Subcutaneous abdominal adipose tissue (tissue), 5 donors: ENCODE results near the gene NYAP1.

Experiments used
- H3K27ac ChIP-seq: one replicate; pipeline ENCODE4 v1.7.0; 2013; ENCODE audit warnings: low read depth, mild to moderate bottlenecking, inconsistent platforms, low read length, moderate library complexity
- H3K27me3 ChIP-seq, 5 donors: one replicate each; pipeline ENCODE4 v1.7.0; 2013; ENCODE audit warnings: low read length in 5 of 5, inconsistent platforms in 1 of 5; ENCODE audit not compliant: control insufficient read depth in 5 of 5, insufficient read depth in 4 of 5
- H3K36me3 ChIP-seq, 5 donors: one replicate each; pipeline ENCODE4 v1.7.0; 2013; ENCODE audit warnings: low read length in 5 of 5; ENCODE audit not compliant: control insufficient read depth in 5 of 5, insufficient read depth in 5 of 5
- H3K4me1 ChIP-seq, 5 donors: one replicate each; pipeline ENCODE4 v1.7.0; 2013; ENCODE audit warnings: low read length in 5 of 5, mild to moderate bottlenecking in 3 of 5, moderate library complexity in 1 of 5; ENCODE audit not compliant: control insufficient read depth in 5 of 5, insufficient read depth in 5 of 5
- H3K4me3 ChIP-seq, 5 donors: one replicate each; pipeline ENCODE4 v1.7.0; 2013; ENCODE audit warnings: low read length in 5 of 5, low read depth in 1 of 5
- H3K9ac ChIP-seq, 5 donors: one replicate each; pipeline ENCODE4 v1.7.0; 2013; ENCODE audit warnings: low read length in 5 of 5, mild to moderate bottlenecking in 4 of 5, moderate library complexity in 3 of 5
- H3K9me3 ChIP-seq, 5 donors: one replicate each; pipeline ENCODE4 v1.7.0; 2013; ENCODE audit warnings: low read length in 5 of 5; ENCODE audit not compliant: control insufficient read depth in 5 of 5
- donor health status: healthy.
- donor health status: healthy.
- donor health status: healthy.
- donor health status: healthy.
- donor health status: healthy.

NYAP1 gene

DNA sequence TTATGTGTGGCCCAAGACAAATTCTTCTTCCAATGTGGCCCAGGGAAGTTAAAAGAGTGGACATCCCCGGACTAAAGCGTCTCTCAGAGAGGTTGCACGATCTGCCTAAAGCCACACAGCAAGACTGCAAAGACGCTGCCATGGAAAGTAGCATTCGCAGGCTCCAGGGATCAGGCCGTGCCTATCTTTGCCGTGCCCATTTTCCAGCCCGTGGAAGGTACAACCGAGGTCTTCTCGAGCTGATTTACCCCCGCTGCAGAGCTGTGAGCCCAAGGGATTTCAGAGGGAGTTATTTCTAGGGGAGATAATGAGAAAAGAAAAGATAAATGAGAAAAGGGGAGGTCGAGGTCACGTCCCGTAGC, 1.0 kb upstream of the NYAP1 start:
- Histone ChIP-seq H3K9ac (peak overlapping the region in 4 of 5 donors; percentile 30 to 75 (median 62)), H3K9me3 (no peaks in the 10 kb centered on the region), H3K4me1 (peaks cover 2 to 35% (median 20%) of the 10 kb centered on the region in 5 donors), H3K36me3 (no peaks in the 10 kb centered on the region), H3K27ac (no peak overlapping the region), H3K4me3 (peak overlapping the region; percentile 44 to 73 (median 60)), H3K27me3 (no peaks in the 10 kb centered on the region)

DNA sequence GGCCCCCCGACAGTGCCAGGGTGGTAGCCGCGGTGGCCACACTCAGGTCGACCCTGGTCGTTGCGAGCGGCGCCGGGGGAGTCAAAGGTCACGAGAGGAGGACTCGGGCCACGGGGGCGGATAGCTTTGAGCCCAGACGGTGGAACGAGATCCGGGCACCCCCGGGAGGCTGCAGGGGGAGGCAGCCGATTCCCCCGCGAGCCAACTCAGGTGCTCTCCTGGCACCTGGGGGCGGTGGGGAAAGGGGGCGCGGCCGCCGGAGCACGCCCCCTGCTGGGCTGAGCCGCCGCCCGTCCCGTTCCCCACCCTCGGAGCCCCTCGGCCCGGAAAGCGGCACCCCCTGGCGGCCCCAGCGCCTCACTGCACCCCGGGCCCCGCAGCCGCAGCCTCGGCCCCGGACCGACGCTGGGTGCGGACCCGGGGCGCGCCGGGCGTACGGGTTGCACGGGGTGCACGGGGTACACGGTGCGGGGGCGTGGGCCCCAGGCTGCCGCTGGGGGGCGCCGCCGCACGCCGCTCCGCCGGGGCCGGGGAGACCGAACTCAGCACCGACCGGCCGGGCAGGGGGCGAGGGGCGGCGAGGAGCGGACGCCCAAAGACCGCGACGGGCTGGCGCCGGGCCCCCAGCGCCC, 521 bp upstream of the NYAP1 start:
- Histone ChIP-seq H3K9ac (peak overlapping the region in 4 of 5 donors; percentile 30 to 75 (median 62)), H3K27me3 (no peaks in the 10 kb centered on the region), H3K4me3 (peak overlapping the region in 4 of 5 donors; percentile 50 to 73 (median 66)), H3K27ac (no peak overlapping the region), H3K36me3 (no peaks in the 10 kb centered on the region), H3K4me1 (peaks cover 2 to 34% (median 20%) of the 10 kb centered on the region in 5 donors), H3K9me3 (no peaks in the 10 kb centered on the region)

DNA sequence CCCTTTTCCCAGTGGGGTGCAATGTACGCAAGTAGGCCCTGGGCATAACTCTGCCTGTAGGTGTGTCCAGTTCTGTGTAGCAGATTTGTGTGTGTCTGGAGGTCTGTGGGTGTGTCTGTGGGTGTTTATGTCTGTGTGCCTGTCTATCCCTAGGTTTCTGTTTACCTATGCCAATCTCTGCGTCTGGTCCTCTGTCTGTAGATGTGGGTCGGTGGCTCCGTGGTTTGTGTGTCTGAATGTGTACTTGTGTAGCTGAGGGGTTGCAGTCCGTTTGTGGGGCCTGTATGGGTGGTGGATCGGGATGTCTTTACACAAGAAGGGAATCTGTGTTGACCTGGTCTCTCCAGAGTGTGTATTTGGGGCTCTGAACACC, 932 bp downstream of the NYAP1 start:
- Histone ChIP-seq H3K4me1 (peaks cover 2 to 31% (median 14%) of the 10 kb centered on the region in 5 donors), H3K27me3 (no peaks in the 10 kb centered on the region), H3K4me3 (no peak overlapping the region), H3K9ac (peak overlapping the region in 2 of 5 donors; percentile 2 to 4), H3K9me3 (no peaks in the 10 kb centered on the region), H3K27ac (no peak overlapping the region), H3K36me3 (no peaks in the 10 kb centered on the region)

DNA sequence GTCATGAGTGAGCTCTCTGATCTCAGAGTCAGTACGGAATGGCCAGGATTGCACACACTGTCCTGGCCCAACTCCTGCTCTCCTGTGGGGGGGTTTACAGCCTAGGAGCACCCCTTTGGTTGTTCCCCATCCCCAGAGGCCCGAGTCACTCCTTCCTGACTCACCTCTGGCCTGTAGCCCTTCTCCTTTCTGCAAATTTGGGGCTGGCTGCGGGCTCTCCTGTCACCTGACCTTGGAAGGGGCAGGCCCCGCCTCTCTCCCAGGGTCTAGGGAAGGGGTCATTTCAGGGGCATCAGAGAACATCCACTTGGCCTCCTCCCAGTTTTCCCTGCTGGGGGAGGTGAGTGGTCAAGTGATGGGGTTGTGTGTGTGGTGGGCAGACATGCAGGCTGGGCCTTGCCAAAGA, 1.7 kb downstream of the NYAP1 start:
- H3K4me1 ChIP-seq = peaks cover 2 to 29% (median 14%) of the 10 kb centered on the region in 5 donors
- H3K27ac ChIP-seq = no peak overlapping the region
- peak overlapping the region in 1 of 5 donors; percentile 65 for H3K9ac ChIP-seq
- no peaks in the 10 kb centered on the region for H3K27me3 ChIP-seq
- no peaks in the 10 kb centered on the region for H3K36me3 ChIP-seq
- H3K9me3 ChIP-seq = no peaks in the 10 kb centered on the region
- H3K4me3 ChIP-seq = no peak overlapping the region

DNA sequence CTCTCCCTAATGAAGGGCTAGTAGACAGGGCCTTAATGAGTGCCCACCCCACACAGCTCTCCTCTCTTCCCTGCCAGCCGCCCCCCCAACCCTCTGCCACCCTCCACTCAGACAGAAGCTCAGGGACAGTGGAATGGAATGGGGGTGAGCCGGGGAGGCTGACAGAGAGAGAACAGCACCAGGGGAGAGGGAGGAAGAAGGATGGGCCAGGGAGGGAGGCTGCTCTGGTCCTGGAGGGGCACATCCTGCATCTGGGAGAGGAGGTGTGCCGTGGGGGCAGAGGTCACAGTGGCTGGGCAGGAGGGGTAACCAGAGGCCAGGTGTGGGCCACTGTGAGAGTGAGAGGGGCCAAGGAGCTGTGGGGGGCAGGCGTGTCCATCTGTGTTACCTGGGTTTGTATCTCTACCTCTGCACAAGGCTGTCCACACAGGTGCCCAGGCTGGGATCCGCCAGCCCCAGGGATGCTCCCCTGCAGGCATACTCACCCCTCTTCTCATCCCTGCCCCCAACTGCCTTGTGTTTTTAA, 2.4 kb downstream of the NYAP1 start:
- no peaks in the 10 kb centered on the region for H3K36me3 ChIP-seq
- H3K27ac ChIP-seq = no peak overlapping the region
- H3K27me3 ChIP-seq = no peaks in the 10 kb centered on the region
- H3K4me3 ChIP-seq = no peak overlapping the region
- peaks cover 2 to 29% (median 14%) of the 10 kb centered on the region in 5 donors for H3K4me1 ChIP-seq
- H3K9me3 ChIP-seq = no peaks in the 10 kb centered on the region
- H3K9ac ChIP-seq = peak overlapping the region in 1 of 5 donors; percentile 51

DNA sequence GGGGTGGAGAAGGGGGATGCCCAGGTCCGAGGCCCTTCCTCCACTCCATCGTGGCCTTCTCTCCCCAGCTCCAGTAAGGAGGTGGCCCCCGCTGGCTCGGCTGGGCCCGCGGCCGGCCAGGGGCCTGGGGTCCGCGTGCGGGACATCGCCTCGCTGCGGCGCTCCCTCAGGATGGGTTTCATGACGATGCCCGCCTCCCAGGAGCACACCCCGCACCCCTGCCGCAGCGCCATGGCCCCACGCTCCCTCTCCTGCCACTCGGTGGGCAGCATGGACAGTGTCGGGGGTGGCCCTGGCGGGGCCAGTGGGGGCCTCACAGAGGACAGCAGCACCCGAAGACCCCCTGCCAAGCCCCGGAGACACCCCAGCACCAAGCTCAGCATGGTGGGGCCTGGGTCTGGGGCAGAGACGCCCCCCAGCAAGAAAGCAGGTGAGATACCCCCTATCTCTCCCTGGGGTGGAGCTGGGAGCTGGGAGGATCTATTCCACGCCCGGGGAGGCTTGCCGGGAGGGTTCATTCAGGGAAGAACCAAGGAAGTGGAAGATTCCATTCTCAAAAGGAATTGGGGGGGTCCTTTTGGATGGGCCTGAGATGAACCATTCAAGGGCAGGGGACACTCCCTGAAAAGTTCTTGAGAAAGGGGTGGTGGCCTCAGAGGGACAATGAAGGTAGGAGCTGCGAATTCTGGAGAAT, 3.2 kb downstream of the NYAP1 start:
- Histone ChIP-seq H3K4me3 (no peak overlapping the region), H3K9me3 (no peaks in the 10 kb centered on the region), H3K27me3 (no peaks in the 10 kb centered on the region), H3K36me3 (no peaks in the 10 kb centered on the region), H3K4me1 (peaks cover 2 to 29% (median 14%) of the 10 kb centered on the region in 5 donors), H3K27ac (no peak overlapping the region), H3K9ac (no peak overlapping the region)

DNA sequence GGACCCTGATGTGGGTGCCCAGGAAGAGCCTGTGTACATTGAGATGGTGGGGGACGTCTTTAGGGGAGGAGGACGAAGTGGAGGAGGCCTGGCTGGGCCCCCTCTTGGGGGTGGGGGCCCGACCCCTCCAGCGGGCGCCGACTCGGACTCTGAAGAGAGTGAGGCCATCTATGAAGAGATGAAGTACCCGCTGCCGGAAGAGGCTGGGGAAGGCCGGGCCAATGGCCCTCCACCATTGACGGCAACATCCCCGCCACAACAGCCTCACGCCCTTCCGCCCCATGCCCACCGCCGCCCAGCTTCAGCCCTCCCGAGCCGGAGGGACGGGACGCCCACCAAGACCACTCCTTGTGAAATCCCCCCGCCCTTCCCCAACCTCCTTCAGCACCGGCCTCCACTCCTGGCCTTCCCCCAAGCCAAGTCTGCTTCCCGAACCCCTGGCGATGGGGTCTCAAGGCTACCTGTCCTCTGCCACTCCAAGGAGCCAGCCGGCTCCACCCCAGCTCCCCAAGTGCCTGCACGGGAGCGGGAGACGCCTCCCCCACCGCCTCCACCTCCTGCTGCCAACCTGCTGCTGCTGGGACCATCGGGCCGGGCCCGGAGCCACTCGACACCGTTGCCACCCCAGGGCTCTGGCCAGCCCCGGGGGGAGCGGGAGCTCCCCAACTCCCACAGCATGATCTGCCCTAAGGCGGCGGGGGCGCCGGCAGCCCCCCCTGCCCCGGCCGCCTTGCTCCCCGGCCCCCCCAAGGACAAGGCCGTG, 4.8 kb downstream of the NYAP1 start:
- Histone ChIP-seq H3K36me3 (no peaks in the 10 kb centered on the region), H3K27me3 (no peaks in the 10 kb centered on the region), H3K4me3 (no peak overlapping the region), H3K27ac (no peak overlapping the region), H3K9ac (no peak overlapping the region), H3K9me3 (no peaks in the 10 kb centered on the region), H3K4me1 (peaks cover 0 to 30% (median 14%) of the 10 kb centered on the region in 5 donors)

DNA sequence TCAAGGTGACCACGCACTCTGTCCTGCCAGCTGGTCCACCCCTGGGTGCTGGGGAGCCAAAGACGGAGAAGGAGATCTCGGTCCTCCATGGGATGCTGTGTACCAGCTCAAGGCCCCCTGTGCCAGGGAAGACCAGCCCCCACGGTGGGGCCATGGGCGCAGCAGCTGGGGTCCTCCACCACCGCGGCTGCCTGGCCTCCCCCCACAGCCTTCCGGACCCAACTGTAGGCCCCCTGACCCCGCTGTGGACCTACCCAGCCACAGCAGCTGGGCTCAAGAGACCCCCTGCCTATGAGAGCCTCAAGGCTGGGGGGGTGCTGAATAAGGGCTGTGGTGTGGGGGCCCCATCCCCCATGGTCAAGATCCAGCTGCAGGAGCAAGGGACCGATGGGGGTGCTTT, 5.4 kb downstream of the NYAP1 start:
- Histone ChIP-seq H3K4me3 (no peak overlapping the region), H3K9ac (no peak overlapping the region), H3K27me3 (no peaks in the 10 kb centered on the region), H3K9me3 (no peaks in the 10 kb centered on the region), H3K36me3 (no peaks in the 10 kb centered on the region), H3K4me1 (peaks cover 3 to 29% (median 16%) of the 10 kb centered on the region in 5 donors), H3K27ac (no peak overlapping the region)

DNA sequence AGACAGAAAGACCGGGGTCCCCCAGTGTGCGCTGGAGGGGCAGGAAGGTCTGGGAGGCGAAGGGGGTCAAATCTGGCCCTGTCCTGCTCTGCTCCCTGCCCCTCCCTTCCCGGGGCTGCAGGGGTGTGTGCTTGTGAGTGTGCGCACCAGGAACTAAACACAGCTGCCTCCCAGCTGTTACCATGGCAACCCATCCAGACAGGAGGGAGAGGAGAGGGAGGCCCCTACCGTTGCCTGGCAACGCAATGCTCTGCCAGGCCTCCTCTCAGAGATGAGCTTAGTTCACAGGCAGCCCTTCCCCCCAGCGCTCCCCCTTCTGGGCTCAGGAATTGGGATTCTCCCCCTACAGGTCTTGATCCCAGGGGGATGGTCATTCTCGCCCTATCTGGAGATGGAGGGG, 6.1 kb downstream of the NYAP1 start:
- Histone ChIP-seq H3K9ac (no peak overlapping the region), H3K4me3 (no peak overlapping the region), H3K9me3 (no peaks in the 10 kb centered on the region), H3K36me3 (no peaks in the 10 kb centered on the region), H3K27me3 (no peaks in the 10 kb centered on the region), H3K4me1 (peaks cover 3 to 30% (median 15%) of the 10 kb centered on the region in 5 donors), H3K27ac (no peak overlapping the region)
